ENCODE data around the gene CMSS1.

DNA sequence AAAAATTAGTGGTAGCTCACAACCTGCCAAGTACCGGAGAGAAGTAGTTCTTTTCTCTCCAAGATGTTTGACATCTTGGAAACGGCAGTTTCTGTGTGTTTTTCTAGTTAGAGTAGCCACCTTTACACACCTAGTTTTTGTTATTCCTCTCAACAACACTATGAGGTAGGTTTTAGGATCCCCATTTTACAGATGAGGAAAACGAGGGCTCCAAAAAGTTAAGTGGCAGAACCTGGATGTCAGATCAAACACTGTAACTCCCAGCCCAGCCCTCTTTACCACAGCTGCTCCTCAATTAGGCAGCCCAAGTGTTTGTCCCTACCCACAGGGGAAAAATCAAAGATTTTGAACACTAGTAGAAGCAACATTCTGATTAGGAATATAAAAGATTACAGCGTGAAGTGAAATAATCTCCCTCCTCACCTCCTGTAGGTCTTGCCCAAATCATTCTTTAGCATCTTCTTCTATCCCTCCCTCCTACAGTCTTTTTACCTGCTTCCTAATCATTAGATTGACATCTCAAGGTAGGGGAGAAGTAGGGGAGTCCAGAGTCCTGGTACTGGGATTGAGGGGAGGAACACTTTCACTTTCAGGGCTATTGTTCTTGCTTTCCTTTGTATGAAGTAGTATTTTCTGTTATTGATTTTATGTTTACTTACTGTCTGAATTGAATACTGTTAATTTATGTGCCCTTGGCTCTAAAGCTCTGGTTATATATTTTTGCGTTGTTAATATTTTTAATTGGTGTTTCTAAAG is 142.6 kb downstream of the CMSS1 start:
- TF ChIP-seq SP1 (IDR thresholded peaks at IDR 0.05) (no peak), TARDBP (IDR thresholded peaks at IDR 0.05) (no peak), FOXA1 (IDR thresholded peaks at IDR 0.05) (no peak), HDGF (IDR thresholded peaks at IDR 0.05; ENCODE audit: borderline replicate concordance) (no peak), FOXM1 (IDR thresholded peaks at IDR 0.05; ENCODE audit: borderline replicate concordance) (no peak), ELF4 (IDR thresholded peaks at IDR 0.05) (no peak), BHLHE40 (IDR thresholded peaks at IDR 0.05; ENCODE audit: borderline replicate concordance) (no peak), SUZ12 (IDR thresholded peaks at IDR 0.05) (no peak), NFRKB (IDR thresholded peaks at IDR 0.05) (no peak), FOXK2 (IDR thresholded peaks at IDR 0.05) (no peak), ARNT (IDR thresholded peaks at IDR 0.05) (no peak), CTBP1 (IDR thresholded peaks at IDR 0.05; ENCODE audit: borderline replicate concordance) (no peak), LEF1 (IDR thresholded peaks at IDR 0.05; ENCODE audit: borderline replicate concordance) (no peak)
- TF ChIP-seq, protein P1, sequence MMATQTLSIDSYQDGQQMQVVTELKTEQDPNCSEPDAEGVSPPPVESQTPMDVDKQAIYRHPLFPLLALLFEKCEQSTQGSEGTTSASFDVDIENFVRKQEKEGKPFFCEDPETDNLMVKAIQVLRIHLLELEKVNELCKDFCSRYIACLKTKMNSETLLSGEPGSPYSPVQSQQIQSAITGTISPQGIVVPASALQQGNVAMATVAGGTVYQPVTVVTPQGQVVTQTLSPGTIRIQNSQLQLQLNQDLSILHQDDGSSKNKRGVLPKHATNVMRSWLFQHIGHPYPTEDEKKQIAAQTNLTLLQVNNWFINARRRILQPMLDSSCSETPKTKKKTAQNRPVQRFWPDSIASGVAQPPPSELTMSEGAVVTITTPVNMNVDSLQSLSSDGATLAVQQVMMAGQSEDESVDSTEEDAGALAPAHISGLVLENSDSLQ (IDR thresholded peaks at IDR 0.05): no peak
